GM11168 (cell line): Measurements from ENCODE around the gene CHMP1B.

Source experiments
- in situ Hi-C: fragments of 300-500 bp; cut with MboI; formaldehyde crosslinking; loops from one replicate; pipeline ENCODE4 v1.12.0; 2022; ENCODE audit warnings: low sequenced_read_pairs; ENCODE audit not compliant: unreplicated experiment

The CHMP1B gene

GRCh38 chr18:11865071-11865470 is 13.9 kb downstream of the CHMP1B start:
- in situ Hi-C loops, result no loop called here

GRCh38 chr18:11866329-11866728 is 15.1 kb downstream of the CHMP1B start:
- in situ Hi-C loops, result no loop called here

- in situ Hi-C loops, result no loop called here
Measured at GRCh38 chr18:11866764-11867163, 15.6 kb downstream of the CHMP1B start.

GRCh38 chr18:11868230-11868629 is 17.0 kb downstream of the CHMP1B start:
- in situ Hi-C loops, result no loop called here

DNA sequence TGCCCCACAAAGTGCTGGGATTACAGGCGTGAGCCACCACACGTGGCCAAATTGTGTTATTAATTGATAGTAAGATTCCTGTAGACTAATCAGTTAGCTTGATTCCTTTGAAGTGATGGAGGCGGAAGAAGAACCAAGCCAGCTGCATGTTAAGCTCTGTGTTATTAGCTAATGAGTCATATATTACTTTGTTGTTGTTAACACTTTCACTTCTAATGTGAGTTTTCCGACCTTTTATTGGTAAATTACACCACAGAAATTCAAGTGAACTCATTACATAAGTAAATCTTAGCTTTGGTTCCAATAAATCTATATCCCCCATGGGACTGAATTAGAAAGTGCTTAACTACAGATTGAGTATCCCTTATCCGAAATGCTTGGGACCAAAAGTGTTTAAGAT is 20.3 kb downstream of the CHMP1B start:
- in situ Hi-C loops, result no loop called here

GRCh38 chr18:11872479-11873136 is 21.4 kb downstream of the CHMP1B start:
- in situ Hi-C loops, result no loop called here

GRCh38 chr18:11873670-11874340 is 22.6 kb downstream of the CHMP1B start:
- in situ Hi-C loops, result no loop called here

DNA sequence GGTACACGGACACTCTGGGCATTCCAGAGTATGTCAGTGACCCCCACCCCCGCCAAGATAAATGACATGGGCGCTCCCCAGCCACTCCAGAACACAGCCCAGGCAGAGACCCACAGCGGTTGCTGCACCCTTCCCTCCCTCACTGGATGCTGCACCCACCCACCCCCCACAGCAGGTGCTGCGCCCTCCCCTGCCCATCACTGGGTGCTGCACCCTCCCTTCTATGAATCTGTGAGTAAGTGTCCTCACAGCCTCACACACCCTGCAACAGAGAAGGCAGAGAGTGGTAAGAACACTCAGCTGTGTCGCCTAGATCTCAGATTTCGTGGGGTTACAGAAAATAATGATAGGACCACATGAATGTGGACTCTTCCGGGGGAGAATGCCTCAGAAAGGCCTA is 23.5 kb downstream of the CHMP1B start:
- in situ Hi-C loops, result no loop called here

- in situ Hi-C loops, result no loop called here
Measured at GRCh38 chr18:11877497-11878135, 26.4 kb downstream of the CHMP1B start.

DNA sequence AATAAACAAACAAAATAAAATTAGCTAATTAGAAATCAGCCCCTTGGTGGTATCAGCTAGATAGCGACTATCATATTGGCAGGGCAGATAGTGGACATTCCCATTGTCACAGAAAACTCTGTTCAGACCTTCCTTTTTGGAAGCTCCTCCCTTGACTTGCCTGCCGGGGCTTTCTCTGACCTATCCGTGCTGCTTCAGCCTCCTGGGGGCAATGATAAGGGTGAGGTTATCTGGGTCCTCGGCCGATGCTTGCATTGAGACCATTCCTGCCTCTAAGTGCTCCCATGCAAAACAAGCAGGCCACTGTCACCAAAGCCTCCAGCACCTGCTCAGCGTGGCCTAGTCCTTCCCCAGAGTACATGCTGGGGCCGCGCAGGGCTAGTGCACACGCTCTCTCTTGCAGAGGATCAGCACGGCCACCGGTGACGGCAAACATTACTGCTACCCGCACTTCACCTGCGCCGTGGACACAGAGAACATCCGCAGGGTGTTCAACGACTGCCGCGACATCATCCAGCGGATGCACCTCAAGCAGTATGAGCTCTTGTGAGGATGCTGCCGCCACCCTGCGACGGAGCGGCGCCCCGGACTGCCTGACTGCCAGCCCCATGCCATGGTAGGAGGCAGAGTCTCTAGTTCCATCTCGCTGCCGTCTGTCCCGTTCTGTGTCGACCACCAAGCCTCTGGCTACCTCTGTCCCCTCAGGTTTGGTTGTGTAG is 29.5 kb downstream of the CHMP1B start:
- in situ Hi-C loops, result no loop called here

- in situ Hi-C loops, result no loop called here
Measured at GRCh38 chr18:11882636-11883035, 31.4 kb downstream of the CHMP1B start.

GRCh38 chr18:11883153-11883552 is 31.9 kb downstream of the CHMP1B start:
- in situ Hi-C loops, result no loop called here

GRCh38 chr18:11884396-11885030 is 33.3 kb downstream of the CHMP1B start:
- in situ Hi-C loops, result no loop called here

DNA sequence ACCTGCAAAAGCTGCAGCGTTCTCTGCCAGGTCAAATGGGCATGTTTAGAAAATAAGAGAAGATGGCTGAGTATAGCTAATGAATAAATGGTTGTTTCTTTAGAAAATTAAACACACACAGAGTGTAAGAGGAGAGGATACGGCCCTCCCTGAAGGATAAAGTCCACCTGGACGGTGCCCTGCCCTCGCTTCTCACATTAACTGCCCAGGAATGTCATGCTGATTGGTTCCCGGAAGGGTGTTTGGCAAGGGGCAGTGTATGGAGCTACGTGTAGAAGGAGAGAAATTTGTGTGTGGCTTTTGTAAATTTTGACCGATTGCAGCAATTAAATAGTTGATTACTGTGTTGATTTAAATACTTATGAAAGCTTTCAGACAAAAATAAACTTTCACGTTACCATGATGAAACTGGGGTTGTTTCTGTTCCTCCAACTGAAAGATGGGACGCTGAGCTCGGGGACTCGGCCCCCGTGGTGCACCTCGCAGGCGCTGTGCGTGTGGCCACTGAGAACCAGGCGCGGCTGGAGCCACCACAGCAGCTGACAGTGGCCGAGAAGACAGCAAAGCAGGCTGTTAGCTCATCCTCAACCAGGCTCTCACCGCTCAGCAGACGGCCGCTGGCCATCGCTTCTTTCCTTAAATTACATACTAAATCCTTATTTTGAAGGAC is 34.2 kb downstream of the CHMP1B start:
- in situ Hi-C loops, result no loop called here

DNA sequence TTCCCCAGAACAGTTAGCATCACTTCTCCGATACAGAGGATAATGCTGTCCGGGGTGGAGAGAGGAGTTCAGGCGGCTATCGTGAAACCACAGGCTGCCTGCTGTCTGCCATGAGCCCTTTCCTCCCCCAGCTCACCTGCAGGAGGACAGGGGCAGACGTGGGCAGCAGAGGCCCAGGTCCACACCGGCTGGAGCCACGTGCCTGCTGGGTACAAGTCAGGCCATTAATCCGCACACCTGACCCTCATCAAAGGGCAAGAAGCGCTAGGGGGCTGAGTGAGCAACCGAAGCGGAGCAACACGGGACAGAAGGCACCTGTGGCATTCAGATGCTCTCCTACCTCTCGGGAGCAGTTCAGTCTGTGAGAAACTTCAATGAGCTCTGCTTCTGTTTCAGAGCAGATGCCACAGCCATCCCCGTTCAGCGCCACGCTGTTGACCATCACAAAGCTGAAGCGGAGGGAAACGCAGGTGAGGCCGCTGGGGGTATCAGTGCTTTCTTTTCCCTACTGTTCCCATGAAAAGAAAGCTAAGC is 35.4 kb downstream of the CHMP1B start:
- in situ Hi-C loops, result no loop called here

- in situ Hi-C loops, result no loop called here
Measured at GRCh38 chr18:11887328-11888128, 36.3 kb downstream of the CHMP1B start.

GRCh38 chr18:11888726-11889125 is 37.5 kb downstream of the CHMP1B start:
- in situ Hi-C loops, result no loop called here

DNA sequence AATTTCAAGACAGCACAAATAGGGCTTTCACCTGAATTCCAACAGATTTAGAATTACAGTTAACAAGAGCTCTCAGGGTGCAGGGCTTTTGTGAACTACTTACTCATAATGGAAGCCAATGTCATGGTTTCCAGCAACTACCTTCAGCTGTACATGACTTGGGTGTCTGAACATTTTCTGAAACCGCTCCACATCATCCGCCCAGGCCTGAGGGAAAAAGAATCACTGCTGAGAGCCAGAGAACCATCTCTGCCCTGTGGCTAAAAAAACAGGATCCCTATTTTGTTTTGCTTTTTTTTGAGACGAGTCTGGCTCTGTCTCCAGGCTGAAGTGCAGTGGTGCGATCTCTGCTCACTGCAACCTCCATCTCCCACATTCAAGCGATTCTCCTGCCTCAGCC is 38.1 kb downstream of the CHMP1B start:
- in situ Hi-C loops, result no loop called here

GRCh38 chr18:11891737-11892136 is 40.5 kb downstream of the CHMP1B start:
- in situ Hi-C loops, result no loop called here
